ENCODE measurements around the gene ABLIM3. TPM values are rescaled to one million over a fixed set of nuclear protein-coding genes. Genes with fewer than 3 reads are reported as not detected.

ABLIM3 gene
- total RNA-seq (2021; fragmentation: NEBNext Ultra II Directional; extraction: Animal tissue kit (Norgen Biotek cat#: 25700)), result 10 to 100 TPM; 29.3 to 54.1 (median 48.3) TPM
- long read RNA-seq, partial matches to known transcripts, result 4 of 6 reads
- long read RNA-seq, other reads (novel, unspliced or antisense), result 2 of 6 reads

DNA sequence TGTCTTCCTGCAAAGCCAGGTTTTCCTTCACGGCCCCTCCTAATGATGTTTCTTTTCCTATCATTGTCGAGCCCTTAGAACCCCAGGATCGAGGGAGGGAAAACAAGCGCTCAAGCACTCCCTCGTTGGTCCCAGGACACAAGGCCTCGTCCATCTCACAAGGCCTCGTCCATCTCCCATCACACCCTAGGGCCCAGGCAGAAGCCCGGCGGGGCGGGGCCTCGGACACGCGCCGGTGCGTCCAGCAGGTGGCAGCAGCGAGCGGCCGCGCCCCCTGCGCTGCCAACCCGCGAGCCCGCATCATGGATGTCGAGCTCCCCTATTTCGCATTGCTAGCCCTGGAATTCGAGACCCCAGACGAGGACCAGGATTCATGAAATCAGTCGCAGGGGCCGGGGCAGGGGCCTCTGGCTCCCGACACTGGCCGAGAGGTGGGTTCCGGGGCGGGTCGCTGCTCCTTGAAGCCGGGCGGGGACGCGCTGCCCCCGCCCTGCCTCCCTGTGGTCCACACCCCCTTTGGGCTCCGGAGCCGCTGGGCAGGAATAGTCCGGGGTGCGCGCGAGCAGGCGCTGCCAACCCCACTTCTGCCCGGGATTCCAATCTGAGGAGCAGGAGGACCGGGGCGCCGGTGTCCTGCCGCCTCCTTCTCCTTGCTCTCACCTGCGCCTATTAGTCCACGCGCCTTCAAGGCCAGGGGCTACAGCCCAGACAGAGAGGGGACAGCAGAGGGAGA lies at the start of gene ABLIM3:
Gene ABLIM3, plus strand, starts transcription at position 270 of the 733 bp plus-strand sequence. CDS start 603 bp downstream, outside the sequence.
- Mint-ChIP-seq H3K27ac (peak within 1 kb of the TSS; percentile 86), H3K4me1 (ENCODE audit: low read depth) (peaks cover 35% of the 10 kb centered on the region), H3K36me3 (ENCODE audit: low read depth) (no peaks in the 10 kb centered on the region), H3K9me3 (no peaks in the 10 kb centered on the region), H3K4me3 (peak within 1 kb of the TSS; percentile 99), H3K27me3 (ENCODE audit: insufficient read depth) (peaks cover 2% of the 10 kb centered on the region; the same call in 1 of the 2 replicates)
- TF ChIP-seq CTCF (IDR thresholded peaks at IDR 0.05), result peak; percentile 98
- peak; percentile 49 for DNase-seq

DNA sequence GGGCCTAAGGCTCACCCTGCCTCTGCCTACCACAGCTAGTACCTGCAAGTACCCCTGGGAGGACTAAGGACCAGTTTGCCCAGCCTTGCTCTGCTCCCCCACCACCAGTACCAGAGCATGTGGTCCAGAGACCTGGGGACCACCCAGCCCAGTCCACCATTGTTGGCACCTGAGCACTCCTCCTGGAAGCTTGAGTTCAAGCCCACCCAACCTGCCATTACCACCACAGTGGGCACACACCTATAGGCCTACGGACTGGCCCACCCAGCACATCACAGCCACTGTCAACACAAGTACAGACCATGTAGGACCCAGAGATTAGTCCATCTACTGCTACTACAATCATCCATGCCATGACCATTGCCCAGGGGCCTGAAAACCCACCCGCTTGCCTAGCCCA lies 47.7 kb upstream of the ABLIM3 start:
- DNase-seq, result no peak
- H3K9me3 Mint-ChIP-seq, result peaks cover 22% of the 10 kb centered on the region
- TF ChIP-seq CTCF (IDR thresholded peaks at IDR 0.05), result no peak
- H3K27ac Mint-ChIP-seq, result no peak overlapping the region
- no peak overlapping the region for H3K4me3 Mint-ChIP-seq
- H3K36me3 Mint-ChIP-seq (ENCODE audit: low read depth), result peaks cover 17% of the 10 kb centered on the region
- peaks cover 1% of the 10 kb centered on the region for H3K27me3 Mint-ChIP-seq (ENCODE audit: insufficient read depth)
- H3K4me1 Mint-ChIP-seq (ENCODE audit: low read depth), result no peaks in the 10 kb centered on the region

DNA sequence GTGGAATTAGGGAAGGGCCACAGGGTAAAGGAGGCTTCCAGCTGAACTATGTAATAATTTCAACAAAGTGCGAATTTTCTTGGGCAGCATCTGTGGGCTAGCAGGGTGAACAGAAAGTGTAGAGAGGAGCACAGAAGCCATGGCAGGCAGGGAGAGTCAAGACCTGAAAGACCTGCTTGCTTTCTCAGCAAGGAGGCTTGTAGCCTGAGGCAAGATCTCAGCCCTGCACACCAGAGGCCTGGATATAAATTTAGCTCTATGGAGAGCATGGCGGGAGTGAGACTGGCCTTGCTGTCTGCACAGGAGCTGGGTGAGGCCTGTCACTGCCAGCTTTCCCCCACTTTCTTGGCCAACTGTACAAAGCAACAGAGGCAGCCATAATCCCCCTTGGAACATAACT lies 46.3 kb upstream of the ABLIM3 start:
- H3K36me3 Mint-ChIP-seq (ENCODE audit: low read depth), result peaks cover 30% of the 10 kb centered on the region
- peaks cover 36% of the 10 kb centered on the region for H3K9me3 Mint-ChIP-seq
- no peak overlapping the region for H3K27ac Mint-ChIP-seq
- no peaks in the 10 kb centered on the region; the same call in none of the 2 replicates for H3K27me3 Mint-ChIP-seq (ENCODE audit: insufficient read depth)
- no peak for DNase-seq
- no peaks in the 10 kb centered on the region for H3K4me1 Mint-ChIP-seq (ENCODE audit: low read depth)
- no peak overlapping the region for H3K4me3 Mint-ChIP-seq
- TF ChIP-seq CTCF (IDR thresholded peaks at IDR 0.05), result no peak

DNA sequence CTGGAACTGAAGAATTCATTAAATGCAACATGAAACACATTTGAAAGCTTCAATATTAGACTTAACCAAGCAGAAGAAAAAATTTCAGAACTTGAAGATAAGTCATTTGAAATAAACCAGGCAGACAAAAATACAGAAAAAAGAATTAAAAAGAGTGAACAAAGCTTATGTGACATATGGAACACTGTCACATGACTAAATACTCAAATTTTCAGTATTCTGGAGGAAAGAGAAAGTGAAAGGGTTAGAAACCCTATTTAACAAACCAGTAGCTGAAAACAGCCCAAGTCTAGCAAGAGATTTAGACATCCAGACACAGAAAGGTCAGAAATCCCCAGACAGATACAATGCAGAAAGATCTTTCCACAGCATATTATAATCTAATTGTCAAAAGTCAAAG lies 41.4 kb upstream of the ABLIM3 start:
- Mint-ChIP-seq H3K9me3 (peaks cover 47% of the 10 kb centered on the region), H3K27me3 (ENCODE audit: insufficient read depth) (0 out of 2 replicates have a peak, but pooled peaks cover 1% of the 10 kb centered on the region), H3K4me1 (ENCODE audit: low read depth) (no peaks in the 10 kb centered on the region), H3K4me3 (no peak overlapping the region), H3K36me3 (ENCODE audit: low read depth) (peaks cover 34% of the 10 kb centered on the region), H3K27ac (no peak overlapping the region)
- no peak for DNase-seq
- TF ChIP-seq CTCF (IDR thresholded peaks at IDR 0.05), result no peak

DNA sequence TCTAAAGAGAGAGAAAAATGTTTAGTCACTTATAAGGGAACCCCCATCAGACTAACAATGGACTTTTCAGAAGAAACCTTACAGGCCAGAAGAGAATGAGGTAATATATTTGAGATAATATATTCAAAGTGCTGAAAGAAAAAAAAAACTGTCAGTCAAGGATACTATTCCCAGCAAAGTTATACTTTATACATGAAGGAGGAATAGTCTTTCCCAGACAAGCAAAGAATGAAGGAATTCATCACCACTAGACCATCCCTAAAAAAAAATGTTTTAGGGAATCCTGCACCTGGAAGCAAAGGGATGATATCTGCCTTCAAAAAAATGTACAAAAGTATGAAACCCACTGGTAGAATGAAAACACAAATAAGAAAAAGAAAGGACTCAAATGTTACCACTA lies 41.0 kb upstream of the ABLIM3 start:
- no peak for DNase-seq
- Mint-ChIP-seq H3K4me3 (no peak overlapping the region), H3K9me3 (peaks cover 47% of the 10 kb centered on the region), H3K4me1 (ENCODE audit: low read depth) (no peaks in the 10 kb centered on the region), H3K27me3 (ENCODE audit: insufficient read depth) (0 out of 2 replicates have a peak, but pooled peaks cover 1% of the 10 kb centered on the region), H3K36me3 (ENCODE audit: low read depth) (peaks cover 34% of the 10 kb centered on the region), H3K27ac (no peak overlapping the region)
- no peak for TF ChIP-seq CTCF (IDR thresholded peaks at IDR 0.05)

Data from HFFc6 (cell line).